HepG2 (cell line): Measurements from ENCODE around the gene PPP2R5D. TPM values are rescaled to one million over a fixed set of nuclear protein-coding genes. Genes with fewer than 3 reads are reported as not detected.

Source experiments
- JUNB ChIP-seq: sonication (generic); formaldehyde crosslinking; IDR thresholded peaks from 2 replicates; pipeline ENCODE4 v1.8.0; 2022; ENCODE audit warnings: missing genetic modification reagents, mild to moderate bottlenecking, borderline replicate concordance
- MAFK ChIP-seq, 2 experiments: IDR thresholded peaks in 1 of 2; conservative IDR thresholded peaks in 1 of 2; 2 replicates each; pipeline ENCODE4 v1.6.1; 2011; ENCODE audit warnings: improper control_type of control experiment in 2 of 2, low read length in 2 of 2
- NFKBIZ ChIP-seq: IDR thresholded peaks from 2 replicates; pipeline ENCODE4 v1.6.1; 2018; ENCODE audit warnings: missing genetic modification reagents, missing compliant biosample characterization
- PAX8 ChIP-seq: sonication (generic); formaldehyde crosslinking; IDR thresholded peaks from 2 replicates; pipeline ENCODE4 v1.8.0; 2022; ENCODE audit warnings: mild to moderate bottlenecking, missing genetic modification reagents, borderline replicate concordance
- PITX1 ChIP-seq: sonication (generic); formaldehyde crosslinking; IDR thresholded peaks from 2 replicates; pipeline ENCODE4 v1.5.1; 2020; ENCODE audit warnings: mild to moderate bottlenecking, missing genetic modification reagents
- RARA ChIP-seq: IDR thresholded peaks from 2 replicates; pipeline ENCODE4 v1.6.1; 2016; ENCODE audit warnings: missing genetic modification reagents, missing compliant biosample characterization
- SATB2 ChIP-seq: sonication (generic); formaldehyde crosslinking; IDR thresholded peaks from 2 replicates; pipeline ENCODE4 v1.5.0; 2020; ENCODE audit warnings: missing genetic modification reagents
- SIX4 ChIP-seq: sonication (generic); formaldehyde crosslinking; IDR thresholded peaks from 2 replicates; pipeline ENCODE4 v1.4.0; 2020; ENCODE audit warnings: missing genetic modification reagents
- SMAD1 ChIP-seq: sonication (generic); formaldehyde crosslinking; IDR thresholded peaks from 2 replicates; pipeline ENCODE4 v1.4.0; 2020; ENCODE audit warnings: missing genetic modification reagents, low read depth, mild to moderate bottlenecking, borderline replicate concordance
- SP2 ChIP-seq: sonication (generic); formaldehyde crosslinking; IDR thresholded peaks from 2 replicates; pipeline ENCODE4 v1.5.1; 2020; ENCODE audit warnings: mild to moderate bottlenecking, missing genetic modification reagents
- ZBTB38 ChIP-seq: sonication (generic); formaldehyde crosslinking; IDR thresholded peaks from 2 replicates; pipeline ENCODE4 v1.5.1; 2020; ENCODE audit warnings: mild to moderate bottlenecking, missing genetic modification reagents
- ZNF121 ChIP-seq: sonication (generic); formaldehyde crosslinking; IDR thresholded peaks from 2 replicates; pipeline ENCODE4 v1.5.0; 2020; ENCODE audit warnings: mild to moderate bottlenecking, missing genetic modification reagents
- ZNF33B ChIP-seq: sonication (generic); formaldehyde crosslinking; IDR thresholded peaks from 2 replicates; pipeline ENCODE4 v1.5.1; 2020; ENCODE audit warnings: mild to moderate bottlenecking, missing genetic modification reagents
- ZNF724P ChIP-seq: sonication (generic); formaldehyde crosslinking; IDR thresholded peaks from 2 replicates; pipeline ENCODE4 v1.8.0; 2022; ENCODE audit warnings: missing genetic modification reagents, borderline replicate concordance
- ZNF766 ChIP-seq: sonication (generic); formaldehyde crosslinking; IDR thresholded peaks from 2 replicates; pipeline ENCODE4 v1.5.0; 2020; ENCODE audit warnings: missing genetic modification reagents, borderline replicate concordance
- polyA plus RNA-seq, 8 experiments: library from polyadenylated mRNA; depleted of rRNA in 3 of 8; stranded (reverse) in 7 of 8; unstranded in 1 of 8; fragments of >200 nt; fragmentation: Illumina TruSeq in 4 of 8; extraction: Trizol in 4 of 8; gene quantifications; 2 replicates each; pipeline versions ENCODE4 v1.2.1 to v1.2.3, GENCODE V29; 2011 to 2016; ENCODE audit warnings: low read depth in 4 of 8, missing spikeins in 1 of 8, mixed read lengths in 1 of 8; ENCODE audit not compliant: insufficient read depth in 1 of 8
- total RNA-seq, 5 experiments: library from RNA; depleted of rRNA; stranded (reverse); fragments of >200 nt; fragmentation: Illumina TruSeq; extraction: Trizol; gene quantifications; 2 replicates each; pipeline ENCODE4 v1.2.3, GENCODE V29; 2016; ENCODE audit warnings: low read depth in 1 of 5
- TF ChIP-seq, protein P1 (sequence below): sonication (generic); formaldehyde crosslinking; conservative IDR thresholded peaks from 2 replicates; pipeline ENCODE4 v1.4.0; 2020; ENCODE audit warnings: missing genetic modification reagents
- TF ChIP-seq, protein P2 (sequence below): sonication (generic); formaldehyde crosslinking; IDR thresholded peaks from 2 replicates; pipeline ENCODE4 v1.5.0; 2020; ENCODE audit warnings: missing genetic modification reagents
- TF ChIP-seq, protein P3 (sequence below): IDR thresholded peaks from 2 replicates; pipeline ENCODE4 v1.6.1; 2012; ENCODE audit warnings: low read length, improper control_type of control experiment
- TF ChIP-seq, protein P4 (sequence below): sonication (generic); formaldehyde crosslinking; IDR thresholded peaks from 2 replicates; pipeline ENCODE4 v1.5.1; 2020; ENCODE audit warnings: missing genetic modification reagents, mild to moderate bottlenecking, borderline replicate concordance
- TF ChIP-seq, protein P5 (sequence below): IDR thresholded peaks from 2 replicates; pipeline ENCODE4 v1.6.1; 2016; ENCODE audit warnings: low read depth, borderline replicate concordance

Gene PPP2R5D
- total and polyA plus RNA-seq, 2 of the 13 experiments (the other 11 are each of a cell fraction or from before 2014, with no cell fraction given) = 53.7 to 60.4 TPM

DNA sequence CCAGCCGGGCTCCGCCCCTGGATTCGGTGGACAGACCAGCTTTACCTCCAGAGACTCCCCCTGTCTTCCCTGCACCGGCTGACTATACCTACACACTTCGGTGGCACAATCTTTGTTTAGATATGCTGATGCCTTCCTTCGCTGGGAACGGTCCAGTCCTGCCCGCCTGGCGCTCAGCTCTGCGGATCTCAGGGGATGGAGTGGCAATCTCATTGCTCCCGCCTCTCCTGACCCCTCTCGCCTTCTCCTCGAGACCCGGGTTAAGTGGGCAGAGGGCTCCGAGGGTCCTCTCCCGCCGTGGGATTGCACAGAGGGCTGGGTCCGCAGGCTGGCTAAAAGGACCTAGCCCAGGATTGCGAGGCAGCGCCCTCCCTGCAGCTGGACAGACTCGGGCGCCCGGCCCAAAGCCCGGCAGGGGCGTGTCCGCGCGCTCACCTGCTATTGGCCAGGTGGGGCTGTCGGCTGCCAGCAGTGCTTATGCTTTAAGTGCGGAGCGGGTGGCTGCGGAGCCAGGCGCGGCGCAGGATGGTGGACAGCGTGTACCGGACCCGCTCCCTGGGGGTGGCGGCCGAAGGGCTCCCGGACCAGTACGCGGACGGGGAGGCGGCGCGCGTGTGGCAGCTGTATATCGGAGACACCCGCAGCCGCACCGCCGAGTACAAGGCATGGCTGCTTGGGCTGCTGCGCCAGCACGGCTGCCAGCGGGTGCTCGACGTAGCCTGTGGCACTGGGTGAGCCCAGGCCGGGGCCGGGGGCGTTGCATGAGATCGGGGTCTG, 23.9 kb upstream of the PPP2R5D start, which contains the start of gene GNMT (continued):
- TF ChIP-seq, protein P1, sequence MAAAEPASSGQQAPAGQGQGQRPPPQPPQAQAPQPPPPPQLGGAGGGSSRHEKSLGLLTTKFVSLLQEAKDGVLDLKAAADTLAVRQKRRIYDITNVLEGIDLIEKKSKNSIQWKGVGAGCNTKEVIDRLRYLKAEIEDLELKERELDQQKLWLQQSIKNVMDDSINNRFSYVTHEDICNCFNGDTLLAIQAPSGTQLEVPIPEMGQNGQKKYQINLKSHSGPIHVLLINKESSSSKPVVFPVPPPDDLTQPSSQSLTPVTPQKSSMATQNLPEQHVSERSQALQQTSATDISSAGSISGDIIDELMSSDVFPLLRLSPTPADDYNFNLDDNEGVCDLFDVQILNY (CRISPR knock-in tag) = peak; percentile 79
- TF ChIP-seq PITX1 (CRISPR knock-in tag) (peak; percentile 80), NFKBIZ (no peak; the same call in 1 of the 2 replicates), SIX4 (CRISPR knock-in tag) (no peak), ZNF766 (0 out of 2 replicates have a peak, but pooled peaks have one; percentile 51), JUNB (CRISPR knock-in tag) (no peak), RARA (CRISPR knock-in tag) (peak; percentile 8; the same call in 1 of the 2 replicates), SMAD1 (CRISPR knock-in tag) (0 out of 2 replicates have a peak, but pooled peaks have one; percentile 15), PAX8 (CRISPR knock-in tag) (0 out of 2 replicates have a peak, but pooled peaks have one; percentile 15), SATB2 (CRISPR knock-in tag) (0 out of 2 replicates have a peak, but pooled peaks have one; percentile 33), MAFK (conservative IDR thresholded peaks at IDR 0.05 in 1 of 2, IDR thresholded peaks at IDR 0.05 in 1 of 2; ENCODE audit: low read length in 2 of 2) (no peak), ZBTB38 (CRISPR knock-in tag) (peak; percentile 25; the same call in 1 of the 2 replicates), ZNF33B (no peak), SP2 (CRISPR knock-in tag) (no peak; the same call in 1 of the 2 replicates), ZNF724P (CRISPR knock-in tag) (peak; percentile 86; the same call in 1 of the 2 replicates), ZNF121 (CRISPR knock-in tag) (peak; percentile 52)
- TF ChIP-seq, protein P2, sequence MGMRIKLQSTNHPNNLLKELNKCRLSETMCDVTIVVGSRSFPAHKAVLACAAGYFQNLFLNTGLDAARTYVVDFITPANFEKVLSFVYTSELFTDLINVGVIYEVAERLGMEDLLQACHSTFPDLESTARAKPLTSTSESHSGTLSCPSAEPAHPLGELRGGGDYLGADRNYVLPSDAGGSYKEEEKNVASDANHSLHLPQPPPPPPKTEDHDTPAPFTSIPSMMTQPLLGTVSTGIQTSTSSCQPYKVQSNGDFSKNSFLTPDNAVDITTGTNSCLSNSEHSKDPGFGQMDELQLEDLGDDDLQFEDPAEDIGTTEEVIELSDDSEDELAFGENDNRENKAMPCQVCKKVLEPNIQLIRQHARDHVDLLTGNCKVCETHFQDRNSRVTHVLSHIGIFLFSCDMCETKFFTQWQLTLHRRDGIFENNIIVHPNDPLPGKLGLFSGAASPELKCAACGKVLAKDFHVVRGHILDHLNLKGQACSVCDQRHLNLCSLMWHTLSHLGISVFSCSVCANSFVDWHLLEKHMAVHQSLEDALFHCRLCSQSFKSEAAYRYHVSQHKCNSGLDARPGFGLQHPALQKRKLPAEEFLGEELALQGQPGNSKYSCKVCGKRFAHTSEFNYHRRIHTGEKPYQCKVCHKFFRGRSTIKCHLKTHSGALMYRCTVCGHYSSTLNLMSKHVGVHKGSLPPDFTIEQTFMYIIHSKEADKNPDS = no peak
- TF ChIP-seq, protein P3, sequence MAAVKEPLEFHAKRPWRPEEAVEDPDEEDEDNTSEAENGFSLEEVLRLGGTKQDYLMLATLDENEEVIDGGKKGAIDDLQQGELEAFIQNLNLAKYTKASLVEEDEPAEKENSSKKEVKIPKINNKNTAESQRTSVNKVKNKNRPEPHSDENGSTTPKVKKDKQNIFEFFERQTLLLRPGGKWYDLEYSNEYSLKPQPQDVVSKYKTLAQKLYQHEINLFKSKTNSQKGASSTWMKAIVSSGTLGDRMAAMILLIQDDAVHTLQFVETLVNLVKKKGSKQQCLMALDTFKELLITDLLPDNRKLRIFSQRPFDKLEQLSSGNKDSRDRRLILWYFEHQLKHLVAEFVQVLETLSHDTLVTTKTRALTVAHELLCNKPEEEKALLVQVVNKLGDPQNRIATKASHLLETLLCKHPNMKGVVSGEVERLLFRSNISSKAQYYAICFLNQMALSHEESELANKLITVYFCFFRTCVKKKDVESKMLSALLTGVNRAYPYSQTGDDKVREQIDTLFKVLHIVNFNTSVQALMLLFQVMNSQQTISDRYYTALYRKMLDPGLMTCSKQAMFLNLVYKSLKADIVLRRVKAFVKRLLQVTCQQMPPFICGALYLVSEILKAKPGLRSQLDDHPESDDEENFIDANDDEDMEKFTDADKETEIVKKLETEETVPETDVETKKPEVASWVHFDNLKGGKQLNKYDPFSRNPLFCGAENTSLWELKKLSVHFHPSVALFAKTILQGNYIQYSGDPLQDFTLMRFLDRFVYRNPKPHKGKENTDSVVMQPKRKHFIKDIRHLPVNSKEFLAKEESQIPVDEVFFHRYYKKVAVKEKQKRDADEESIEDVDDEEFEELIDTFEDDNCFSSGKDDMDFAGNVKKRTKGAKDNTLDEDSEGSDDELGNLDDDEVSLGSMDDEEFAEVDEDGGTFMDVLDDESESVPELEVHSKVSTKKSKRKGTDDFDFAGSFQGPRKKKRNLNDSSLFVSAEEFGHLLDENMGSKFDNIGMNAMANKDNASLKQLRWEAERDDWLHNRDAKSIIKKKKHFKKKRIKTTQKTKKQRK = no peak
- TF ChIP-seq, protein P4, sequence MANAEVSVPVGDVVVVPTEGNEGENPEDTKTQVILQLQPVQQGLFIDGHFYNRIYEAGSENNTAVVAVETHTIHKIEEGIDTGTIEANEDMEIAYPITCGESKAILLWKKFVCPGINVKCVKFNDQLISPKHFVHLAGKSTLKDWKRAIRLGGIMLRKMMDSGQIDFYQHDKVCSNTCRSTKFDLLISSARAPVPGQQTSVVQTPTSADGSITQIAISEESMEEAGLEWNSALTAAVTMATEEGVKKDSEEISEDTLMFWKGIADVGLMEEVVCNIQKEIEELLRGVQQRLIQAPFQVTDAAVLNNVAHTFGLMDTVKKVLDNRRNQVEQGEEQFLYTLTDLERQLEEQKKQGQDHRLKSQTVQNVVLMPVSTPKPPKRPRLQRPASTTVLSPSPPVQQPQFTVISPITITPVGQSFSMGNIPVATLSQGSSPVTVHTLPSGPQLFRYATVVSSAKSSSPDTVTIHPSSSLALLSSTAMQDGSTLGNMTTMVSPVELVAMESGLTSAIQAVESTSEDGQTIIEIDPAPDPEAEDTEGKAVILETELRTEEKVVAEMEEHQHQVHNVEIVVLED (CRISPR knock-in tag) = peak; percentile 57; the same call in 1 of the 2 replicates
- TF ChIP-seq, protein P5, sequence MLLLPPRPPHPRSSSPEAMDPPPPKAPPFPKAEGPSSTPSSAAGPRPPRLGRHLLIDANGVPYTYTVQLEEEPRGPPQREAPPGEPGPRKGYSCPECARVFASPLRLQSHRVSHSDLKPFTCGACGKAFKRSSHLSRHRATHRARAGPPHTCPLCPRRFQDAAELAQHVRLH (CRISPR knock-in tag) = 0 out of 2 replicates have a peak, but pooled peaks have one; percentile 3
